CD8-positive, alpha-beta memory T cell (primary cell): ENCODE data around the gene PRR19. TPM values are rescaled to one million over a fixed set of nuclear protein-coding genes. Genes with fewer than 3 reads are reported as not detected.

Source experiments
- CTCF ChIA-PET: fragments of 350-600 bp; sonication (Branson Sonifier 250); formaldehyde crosslinking; loops from one replicate; lab custom pipeline; 2021; ENCODE audit warnings: antibody characterized with exemption; lab: Charles Lee
- POLR2A ChIA-PET: fragments of 350-600 bp; sonication (Branson Sonifier 250); formaldehyde crosslinking; loops from one replicate; lab custom pipeline; 2021; ENCODE audit warnings: antibody characterized with exemption; lab: Charles Lee
- DNase-seq, 5 donors: peaks; one replicate each; pipeline versions ENCODE4 v3.0.0 to v3.0.0-alpha.2; 2020 to 2022; ENCODE audit warnings: mixed read lengths in 1 of 5
- H3K27ac ChIP-seq: one replicate; pipeline ENCODE4 v1.7.0; 2013; ENCODE audit warnings: low read depth, mild to moderate bottlenecking, low read length, moderate library complexity
- H3K27me3 ChIP-seq: 2 replicates; pipeline ENCODE4 v1.7.0; 2013; ENCODE audit warnings: low read length, mild to moderate bottlenecking; ENCODE audit not compliant: insufficient read depth, poor library complexity, severe bottlenecking
- H3K36me3 ChIP-seq: 2 replicates; pipeline ENCODE4 v1.7.0; 2013; ENCODE audit warnings: mild to moderate bottlenecking, low read length, moderate library complexity; ENCODE audit not compliant: insufficient read depth
- H3K4me1 ChIP-seq: 2 replicates; pipeline ENCODE4 v1.7.0; 2013; ENCODE audit warnings: mild to moderate bottlenecking, low read length, moderate library complexity; ENCODE audit not compliant: insufficient read depth
- H3K4me3 ChIP-seq: 2 replicates; pipeline ENCODE4 v1.7.0; 2013; ENCODE audit warnings: mild to moderate bottlenecking, low read length
- H3K9me3 ChIP-seq: 2 replicates; pipeline ENCODE4 v1.7.0; 2013; ENCODE audit warnings: mild to moderate bottlenecking, low read length
- H3K27ac Mint-ChIP-seq, 8 donors: one replicate each; pipeline ENCODE4 v1.8.0; 2020 to 2021; ENCODE audit warnings: mixed read lengths in 8 of 8, mild to moderate bottlenecking in 6 of 8, inconsistent platforms in 3 of 8, moderate library complexity in 3 of 8
- H3K27me3 Mint-ChIP-seq, 2 donors: one replicate each; pipeline ENCODE4 v1.8.0; 2020 to 2021; ENCODE audit warnings: mixed read lengths in 2 of 2, mild to moderate bottlenecking in 1 of 2, moderate library complexity in 1 of 2
- H3K36me3 Mint-ChIP-seq, 3 donors: one replicate each; pipeline ENCODE4 v1.8.0; 2020 to 2021; ENCODE audit warnings: mixed read lengths in 3 of 3, inconsistent platforms in 1 of 3, mild to moderate bottlenecking in 1 of 3
- H3K4me1 Mint-ChIP-seq, 3 donors: one replicate each; pipeline ENCODE4 v1.8.0; 2020 to 2021; ENCODE audit warnings: mixed read lengths in 3 of 3, inconsistent platforms in 1 of 3, mild to moderate bottlenecking in 1 of 3
- H3K4me3 Mint-ChIP-seq, 7 donors: one replicate each; pipeline ENCODE4 v1.8.0; 2020 to 2021; ENCODE audit warnings: mixed read lengths in 7 of 7, mild to moderate bottlenecking in 6 of 7, moderate library complexity in 4 of 7, inconsistent platforms in 2 of 7
- H3K9me3 Mint-ChIP-seq, 5 donors: one replicate each; pipeline ENCODE4 v1.8.0; 2020 to 2022; ENCODE audit warnings: mixed read lengths in 5 of 5, mild to moderate bottlenecking in 3 of 5, moderate library complexity in 2 of 5, inconsistent platforms in 1 of 5
- polyA plus RNA-seq: library from polyadenylated mRNA; unstranded; fragments of 300-500 nt; fragmentation: Illumina TruSeq; gene quantifications from one replicate; pipeline ENCODE4 v1.2.3, GENCODE V29; 2021
- total RNA-seq, 2 experiments: library from RNA; stranded (reverse); gene quantifications; one replicate each; pipeline ENCODE4 v1.2.3, GENCODE V29; 2021

The PRR19 gene
- total and polyA plus RNA-seq, 3 experiments from 2014 or later: 0.64 to 1.0 (median 0.73) TPM

- Mint-ChIP-seq H3K9me3 (no peaks in the 10 kb centered on the region), H3K27ac (peak within 1 kb of the TSS in 6 of 8 donors; percentile 95 to 100 (median 98)), H3K36me3 (peaks cover 0 to 23% (median 0%) of the 10 kb centered on the region in 3 donors), H3K4me3 (peak within 1 kb of the TSS in 3 of 7 donors; percentile 83 to 91 (median 89)), H3K4me1 (peaks cover 21 to 32% (median 27%) of the 10 kb centered on the region in 3 donors), H3K27me3 (peaks cover 0 to 4% of the 10 kb centered on the region in 2 donors)
- no peaks in the 10 kb centered on the region for H3K9me3 ChIP-seq
- CTCF ChIA-PET: interaction anchor here (1.0 to 2.5 kb wide), 3 partner anchors 11 to 160 kb away, joined by 4 to 6 read pairs (median 4); no protein-coding TSS in a partner anchor
- H3K36me3 ChIP-seq: no peaks in the 10 kb centered on the region
- H3K27me3 ChIP-seq: no peaks in the 10 kb centered on the region
- peak within 1 kb of the TSS; percentile 98 for H3K27ac ChIP-seq
- POLR2A ChIA-PET: interaction anchor here (1.0 to 2.5 kb wide), 4 partner anchors 10 to 26 kb away, joined by 5 to 13 read pairs (median 6); partner anchors contain the start of gene GSK3A
- DNase-seq: peak; percentile 99 to 100 (median 99)
- H3K4me3 ChIP-seq: peak within 1 kb of the TSS; percentile 72
- peaks cover 29% of the 10 kb centered on the region for H3K4me1 ChIP-seq
Observed at GRCh38 chr19:42268704-42269477, 33.0 kb upstream of the PRR19 start, which contains the start of gene CIC. Gene CIC, plus strand, starts transcription at chr19:42269252. Its CDS starts 2,532 bp downstream, at chr19:42271784.

GRCh38 chr19:42269478-42270345 is 32.2 kb upstream of the PRR19 start:
- no peaks in the 10 kb centered on the region for H3K9me3 ChIP-seq
- H3K27me3 Mint-ChIP-seq: peaks cover 0 to 4% of the 10 kb centered on the region in 2 donors
- H3K9me3 Mint-ChIP-seq: no peaks in the 10 kb centered on the region
- peaks cover 5% of the 10 kb centered on the region for H3K36me3 ChIP-seq
- no peaks in the 10 kb centered on the region for H3K27me3 ChIP-seq
- peak overlapping the region; percentile 66 for H3K4me3 ChIP-seq
- peaks cover 29% of the 10 kb centered on the region for H3K4me1 ChIP-seq
- H3K27ac ChIP-seq: peak overlapping the region; percentile 94
- POLR2A ChIA-PET: interaction anchor here (0.6 to 2.5 kb wide), 11 partner anchors 10 to 49 kb away, joined by 3 to 13 read pairs (median 5); partner anchors contain the start of genes GSK3A and ZNF526
- H3K27ac Mint-ChIP-seq: peak overlapping the region in 6 of 8 donors; percentile 95 to 100 (median 98)
- CTCF ChIA-PET: interaction anchor here (0.9 to 2.5 kb wide), 6 partner anchors 10 to 161 kb away, joined by 3 to 33 read pairs (median 4); no protein-coding TSS in a partner anchor
- H3K4me1 Mint-ChIP-seq: peaks cover 21 to 35% (median 31%) of the 10 kb centered on the region in 3 donors
- peaks cover 0 to 29% (median 2%) of the 10 kb centered on the region in 3 donors for H3K36me3 Mint-ChIP-seq
- H3K4me3 Mint-ChIP-seq: peak overlapping the region in 3 of 7 donors; percentile 83 to 91 (median 89)
- peak in 1 of 5 donors; percentile 48 for DNase-seq

- Mint-ChIP-seq H3K36me3 (peaks cover 1 to 34% (median 6%) of the 10 kb centered on the region in 3 donors), H3K4me1 (peaks cover 27 to 40% (median 38%) of the 10 kb centered on the region in 3 donors), H3K27me3 (peaks cover 0 to 4% of the 10 kb centered on the region in 2 donors), H3K27ac (peak overlapping the region in 6 of 8 donors; percentile 95 to 100 (median 98)), H3K4me3 (peak overlapping the region in 3 of 7 donors; percentile 83 to 91 (median 89)), H3K9me3 (no peaks in the 10 kb centered on the region)
- peak; percentile 69 to 85 (median 74) for DNase-seq
- H3K27me3 ChIP-seq: no peaks in the 10 kb centered on the region
- peaks cover 6% of the 10 kb centered on the region for H3K36me3 ChIP-seq
- H3K9me3 ChIP-seq: no peaks in the 10 kb centered on the region
- H3K4me1 ChIP-seq: peaks cover 29% of the 10 kb centered on the region
- ChIA-PET CTCF (interaction anchor here (0.6 to 2.5 kb wide), 8 partner anchors 9 to 257 kb away, joined by 3 to 33 read pairs (median 4); no protein-coding TSS in a partner anchor), POLR2A (interaction anchor here (0.6 to 2.5 kb wide), 11 partner anchors 9 to 71 kb away, joined by 3 to 13 read pairs (median 5); partner anchors contain the start of genes GSK3A and ZNF526)
- peak overlapping the region; percentile 66 for H3K4me3 ChIP-seq
- H3K27ac ChIP-seq: peak overlapping the region; percentile 94
Observed at GRCh38 chr19:42270346-42271044, 31.4 kb upstream of the PRR19 start.

GRCh38 chr19:42271045-42271419 is 30.9 kb upstream of the PRR19 start:
- Mint-ChIP-seq H3K4me3 (peak overlapping the region in 6 of 7 donors; percentile 3 to 91 (median 64)), H3K27ac (peak overlapping the region in 7 of 8 donors; percentile 46 to 99 (median 89)), H3K9me3 (no peaks in the 10 kb centered on the region), H3K36me3 (peaks cover 3 to 36% (median 6%) of the 10 kb centered on the region in 3 donors), H3K27me3 (peaks cover 0 to 2% of the 10 kb centered on the region in 2 donors), H3K4me1 (peaks cover 29 to 43% (median 42%) of the 10 kb centered on the region in 3 donors)
- peaks cover 31% of the 10 kb centered on the region for H3K4me1 ChIP-seq
- peak in 1 of 5 donors; percentile 43 for DNase-seq
- H3K27me3 ChIP-seq: no peaks in the 10 kb centered on the region
- H3K36me3 ChIP-seq: peaks cover 6% of the 10 kb centered on the region
- ChIA-PET POLR2A (interaction anchor here (0.9 to 2.5 kb wide), 9 partner anchors 8 to 72 kb away, joined by 3 to 13 read pairs (median 5); partner anchors contain the start of genes GSK3A and ZNF526), CTCF (interaction anchor here (0.6 to 2.5 kb wide), 5 partner anchors 8 to 258 kb away, joined by 3 to 33 read pairs (median 5); no protein-coding TSS in a partner anchor)
- H3K9me3 ChIP-seq: no peaks in the 10 kb centered on the region
- peak overlapping the region; percentile 49 for H3K4me3 ChIP-seq
- peak overlapping the region; percentile 94 for H3K27ac ChIP-seq

- POLR2A ChIA-PET: no interaction called here
- DNase-seq: peak in 1 of 5 donors; percentile 50
- H3K4me1 Mint-ChIP-seq: peaks cover 33 to 51% (median 48%) of the 10 kb centered on the region in 3 donors
- H3K27me3 Mint-ChIP-seq: peaks cover 0 to 2% of the 10 kb centered on the region in 2 donors
- Histone ChIP-seq H3K9me3 (no peaks in the 10 kb centered on the region), H3K4me1 (peaks cover 41% of the 10 kb centered on the region), H3K4me3 (no peak overlapping the region), H3K27ac (no peak overlapping the region), H3K27me3 (no peaks in the 10 kb centered on the region), H3K36me3 (peaks cover 6% of the 10 kb centered on the region)
- peak overlapping the region in 1 of 8 donors; percentile 46 for H3K27ac Mint-ChIP-seq
- H3K9me3 Mint-ChIP-seq: no peaks in the 10 kb centered on the region
- peaks cover 4 to 37% (median 6%) of the 10 kb centered on the region in 3 donors for H3K36me3 Mint-ChIP-seq
- CTCF ChIA-PET: interaction anchor here (1.3 to 2.2 kb wide), 4 partner anchors 7 to 163 kb away, joined by 3 to 33 read pairs (median 5); no protein-coding TSS in a partner anchor
- H3K4me3 Mint-ChIP-seq: no peak overlapping the region
Observed at GRCh38 chr19:42271861-42272534, 29.9 kb upstream of the PRR19 start.

- peak overlapping the region in 1 of 7 donors; percentile 32 for H3K4me3 Mint-ChIP-seq
- no peaks in the 10 kb centered on the region for H3K9me3 ChIP-seq
- peaks cover 6% of the 10 kb centered on the region for H3K36me3 ChIP-seq
- H3K27ac Mint-ChIP-seq: no peak overlapping the region
- ChIA-PET POLR2A (no interaction called here), CTCF (interaction anchor here (1.3 kb wide), 1 partner anchor 164 kb away, joined by 5 read pairs; no protein-coding TSS in a partner anchor)
- peaks cover 33 to 52% (median 46%) of the 10 kb centered on the region in 3 donors for H3K4me1 Mint-ChIP-seq
- no peaks in the 10 kb centered on the region for H3K27me3 ChIP-seq
- no peaks in the 10 kb centered on the region for H3K9me3 Mint-ChIP-seq
- H3K4me1 ChIP-seq: peaks cover 40% of the 10 kb centered on the region
- H3K4me3 ChIP-seq: no peak overlapping the region
- H3K36me3 Mint-ChIP-seq: peaks cover 4 to 37% (median 6%) of the 10 kb centered on the region in 3 donors
- no peak overlapping the region for H3K27ac ChIP-seq
- DNase-seq: peak in 1 of 5 donors; percentile 43
- peaks cover 0 to 2% of the 10 kb centered on the region in 2 donors for H3K27me3 Mint-ChIP-seq
Observed at GRCh38 chr19:42272535-42272897, 29.4 kb upstream of the PRR19 start.
